CD4-positive, alpha-beta T cell treated with Interleukin-2 at 100 ng/mL for 4 hours (primary cell): ENCODE data around the gene MTHFR.

Experiments
- DNase-seq: peaks from one replicate; pipeline ENCODE4 v3.0.0-alpha.2; 2020; ENCODE audit warnings: low spot score

MTHFR gene

DNA sequence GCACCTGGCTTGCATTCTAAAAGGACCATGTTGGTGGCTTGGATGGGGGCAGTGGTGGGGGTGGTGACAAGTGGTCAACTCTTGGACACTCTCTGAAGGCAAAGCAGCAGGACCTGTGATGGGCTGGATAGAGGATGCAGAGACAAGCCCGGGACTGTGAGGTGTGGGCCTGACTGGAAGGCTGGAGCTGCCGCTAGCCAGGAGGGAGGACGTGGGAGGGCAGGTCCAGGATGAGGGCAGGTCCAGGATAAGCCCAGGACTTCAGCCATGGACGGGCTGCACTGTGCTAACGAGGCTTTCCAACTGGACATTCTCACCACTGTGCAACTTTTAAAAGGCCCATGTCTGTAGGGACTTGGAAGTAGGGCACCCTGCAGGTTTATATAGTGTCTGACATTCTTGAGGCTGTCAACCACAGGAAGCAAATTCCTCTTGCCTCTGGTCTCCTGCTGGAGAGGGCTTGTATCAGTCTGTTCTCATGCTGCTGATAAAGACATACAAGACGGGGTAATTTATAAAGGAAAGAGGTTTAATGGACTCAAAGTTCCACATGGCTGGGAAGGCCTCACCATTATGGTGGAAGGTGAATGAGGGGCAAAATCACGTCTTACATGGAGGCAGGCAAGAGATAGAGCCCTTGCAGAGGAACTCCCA is 52.1 kb downstream of the MTHFR start:
- DNase-seq = no peak

DNA sequence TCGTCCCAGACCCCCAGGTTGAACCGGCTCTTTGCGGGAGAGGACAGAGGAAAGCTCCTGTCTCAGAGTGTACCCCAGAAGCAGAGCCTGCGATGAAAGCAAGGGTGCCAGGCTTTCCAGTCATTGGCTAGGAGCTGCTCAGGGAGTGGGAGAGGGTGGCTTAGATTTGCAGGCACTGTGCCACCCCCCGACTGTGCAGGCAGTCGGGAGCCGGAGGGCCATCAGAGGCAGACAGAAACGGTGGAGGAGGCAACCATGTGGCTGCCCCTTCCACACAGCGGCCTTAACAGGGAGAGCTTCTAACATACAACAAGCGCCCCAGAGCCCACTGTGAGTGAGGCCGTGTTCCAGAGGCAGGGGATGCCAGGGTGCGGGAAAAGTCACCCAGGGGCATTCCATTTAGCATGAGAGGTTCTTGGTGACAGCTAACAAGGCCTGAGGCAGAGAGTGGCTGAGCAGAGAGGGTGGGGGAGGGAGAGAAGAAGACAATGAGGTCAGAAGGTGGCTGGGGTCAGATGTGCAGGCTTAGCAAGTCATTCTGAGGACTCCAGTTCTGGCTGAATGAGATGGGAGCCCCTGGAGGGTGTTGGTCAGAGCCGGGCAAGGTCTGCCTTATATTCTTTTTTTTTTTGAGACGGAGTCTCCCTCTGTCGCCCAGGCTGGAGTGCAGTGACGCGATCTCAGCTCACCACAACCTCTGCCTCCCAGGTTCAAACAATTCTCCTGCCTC is 53.2 kb downstream of the MTHFR start:
- DNase-seq = no peak

DNA sequence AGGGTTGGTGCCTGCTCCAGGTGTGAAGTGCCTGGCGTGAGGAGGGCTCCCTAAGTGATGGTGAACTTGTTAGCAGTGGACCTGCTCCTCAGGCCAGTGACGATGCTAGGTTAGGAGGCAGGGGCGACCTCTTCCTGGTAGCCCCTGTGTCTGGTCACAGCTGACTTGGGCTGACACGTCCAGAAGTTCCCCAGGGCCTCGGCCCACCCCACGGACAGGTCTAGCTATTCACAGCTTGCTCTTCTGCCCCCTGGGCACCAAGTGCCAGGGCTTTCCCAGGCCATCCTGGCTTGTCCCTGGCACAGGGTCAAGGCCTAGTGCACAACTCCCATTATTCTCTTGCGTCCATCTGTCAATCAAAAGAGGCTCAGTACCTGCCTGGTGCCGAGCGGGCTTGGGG is 54.7 kb downstream of the MTHFR start:
- no peak for DNase-seq

DNA sequence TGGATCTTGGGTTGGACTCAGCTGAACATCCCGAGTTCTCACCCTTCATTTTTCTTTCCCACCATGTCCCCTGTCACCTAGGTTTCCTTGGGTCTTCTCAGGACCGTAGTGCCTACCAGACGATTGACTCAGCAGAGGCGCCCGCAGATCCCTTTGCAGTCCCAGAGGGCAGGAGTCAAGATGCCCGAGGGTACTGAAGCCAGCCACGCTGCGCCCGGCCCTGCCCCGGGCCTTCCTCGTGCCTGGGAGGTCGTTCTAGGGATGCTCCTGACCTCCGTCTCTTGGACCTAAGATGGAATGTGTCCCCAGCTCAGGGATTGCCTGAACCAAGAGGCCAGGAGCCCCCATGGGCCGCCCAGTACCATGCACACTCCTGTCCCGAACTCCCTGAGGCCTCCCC is 55.8 kb downstream of the MTHFR start:
- DNase-seq = no peak

DNA sequence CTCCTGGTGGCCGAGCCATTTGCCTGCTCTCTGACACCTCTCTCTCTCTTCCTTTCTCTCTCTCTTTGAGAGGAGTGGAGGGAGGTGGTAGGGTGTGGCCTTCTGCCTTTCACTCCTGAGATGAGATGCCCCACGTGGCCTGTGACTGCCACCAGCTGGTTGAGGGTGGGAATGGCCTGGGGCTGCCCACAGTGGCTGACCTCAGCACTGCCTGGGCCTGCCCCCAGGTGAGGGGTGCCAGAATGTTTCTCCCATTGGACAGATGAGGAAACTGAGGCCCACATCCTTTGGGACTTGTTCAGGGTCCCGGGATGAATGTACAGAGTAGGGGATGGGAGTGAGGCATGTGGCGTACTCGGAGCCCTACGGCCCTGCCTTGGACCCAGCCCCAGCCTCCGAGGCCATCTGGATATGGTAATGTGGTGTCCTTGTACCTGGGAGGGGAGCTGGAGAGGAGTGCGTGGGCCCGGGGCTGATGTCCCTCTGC is 56.5 kb downstream of the MTHFR start:
- DNase-seq = peak; percentile 8

DNA sequence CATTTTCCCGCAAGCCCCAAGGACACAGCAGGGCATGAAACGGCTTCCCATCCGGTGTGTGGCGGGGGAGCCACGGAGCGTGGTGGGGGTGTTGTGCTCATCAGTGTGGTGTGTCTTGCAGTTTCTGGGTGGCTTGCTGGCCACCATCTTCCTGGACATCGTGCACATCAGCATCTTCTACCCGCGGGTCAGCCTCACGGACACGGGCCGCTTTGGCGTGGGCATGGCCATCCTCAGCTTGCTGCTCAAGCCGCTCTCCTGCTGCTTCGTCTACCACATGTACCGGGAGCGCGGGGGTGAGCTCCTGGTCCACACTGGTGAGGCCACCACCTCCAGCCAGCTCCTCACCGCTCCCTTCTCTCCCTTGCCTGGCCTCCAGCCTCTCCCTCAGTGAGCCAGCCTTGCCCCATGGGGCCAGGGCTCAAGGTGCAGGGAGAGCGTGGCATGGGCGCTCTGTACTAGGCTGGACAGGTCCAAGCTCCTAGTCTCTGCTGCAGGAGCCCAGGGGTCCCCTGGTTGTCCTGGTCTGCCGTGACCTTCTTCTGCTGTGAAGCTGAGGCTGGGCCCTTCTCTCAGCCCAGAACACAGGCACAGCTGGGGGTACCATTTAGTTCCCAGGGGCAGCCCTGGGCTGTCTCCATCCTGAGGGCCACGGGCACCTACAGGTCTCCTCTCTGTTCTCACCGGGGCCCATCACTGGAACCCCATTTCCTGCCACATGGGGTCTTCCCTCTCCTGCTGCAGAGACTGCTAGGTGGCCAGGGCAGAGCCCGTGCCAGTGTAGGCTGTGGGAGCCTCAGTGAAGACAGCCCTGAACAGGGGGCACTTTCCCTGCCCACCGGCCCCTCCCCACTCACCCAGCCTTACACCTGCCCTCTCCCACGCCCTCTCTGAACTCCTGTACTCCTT is 57.2 kb downstream of the MTHFR start:
- DNase-seq = no peak

DNA sequence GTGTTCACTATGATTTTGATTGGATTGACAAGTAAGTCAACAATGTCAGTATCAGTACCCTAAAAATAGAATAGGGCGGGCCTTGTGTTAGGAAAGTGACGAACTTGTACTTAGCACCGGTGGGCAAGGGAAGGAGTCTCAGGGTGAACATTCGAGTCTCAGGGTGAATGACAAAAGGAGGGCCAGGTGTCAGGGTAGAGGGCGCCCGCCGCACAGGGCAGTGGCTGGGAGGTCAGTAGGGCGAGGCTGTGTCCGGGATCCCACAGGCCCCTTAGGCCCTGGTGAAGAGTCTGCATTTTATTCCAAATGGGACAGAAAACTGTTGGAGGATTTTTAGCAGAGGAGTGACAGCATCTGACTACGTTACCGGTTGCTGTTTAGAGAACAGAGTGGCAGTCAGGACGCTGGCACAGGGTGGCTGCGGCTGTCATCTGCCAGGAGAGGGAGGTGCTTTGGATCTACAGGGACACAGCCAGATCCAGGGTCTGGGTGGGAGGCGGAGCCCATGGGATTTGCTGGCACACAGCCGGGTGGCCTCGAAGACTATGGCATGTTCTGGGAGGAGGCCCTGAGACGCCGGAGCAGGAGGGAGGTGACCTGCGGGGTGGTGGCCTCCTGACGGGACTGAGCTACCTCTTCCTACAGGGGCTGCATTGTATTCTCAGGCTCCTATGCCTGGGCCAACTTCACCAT is 58.8 kb downstream of the MTHFR start:
- DNase-seq = no peak

DNA sequence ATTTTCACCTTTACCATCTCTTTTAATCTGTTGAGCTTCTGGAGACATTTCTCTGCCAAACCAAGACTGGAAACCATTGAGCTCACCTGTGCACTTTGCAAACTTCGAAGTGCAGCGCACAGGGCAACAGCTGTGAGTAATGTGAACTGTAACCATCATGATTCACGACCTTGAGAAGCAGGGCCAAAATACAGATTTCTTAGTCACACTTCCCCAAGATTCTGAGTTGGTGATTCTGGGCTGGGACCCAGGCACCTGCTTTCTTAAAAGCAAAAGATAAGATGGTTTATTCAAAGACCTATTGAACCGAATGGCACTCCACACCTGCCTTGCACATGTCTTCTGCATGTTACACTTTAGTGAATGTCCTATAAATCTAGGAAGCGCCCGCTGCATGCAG is 59.7 kb downstream of the MTHFR start:
- no peak for DNase-seq

DNA sequence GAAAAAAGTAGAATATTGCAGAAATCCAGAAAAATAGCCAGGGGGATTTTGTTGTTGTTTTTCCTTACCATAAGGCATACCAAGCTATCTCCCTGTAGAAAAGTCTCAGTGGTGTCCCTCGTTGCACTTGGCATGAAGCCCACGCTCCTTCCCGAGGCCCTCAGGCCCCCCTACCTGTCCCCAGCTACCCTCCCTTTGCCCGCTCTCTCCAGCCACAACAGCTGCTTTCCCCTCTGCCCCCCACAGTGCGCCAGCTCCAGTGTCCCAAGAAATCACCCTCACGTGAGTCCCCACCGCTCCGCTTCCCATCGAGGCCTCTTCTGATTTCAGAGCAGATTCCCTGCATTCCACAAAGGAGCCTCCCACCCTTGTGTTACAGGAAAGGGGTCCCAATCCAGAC is 61.5 kb downstream of the MTHFR start:
- DNase-seq = no peak

DNA sequence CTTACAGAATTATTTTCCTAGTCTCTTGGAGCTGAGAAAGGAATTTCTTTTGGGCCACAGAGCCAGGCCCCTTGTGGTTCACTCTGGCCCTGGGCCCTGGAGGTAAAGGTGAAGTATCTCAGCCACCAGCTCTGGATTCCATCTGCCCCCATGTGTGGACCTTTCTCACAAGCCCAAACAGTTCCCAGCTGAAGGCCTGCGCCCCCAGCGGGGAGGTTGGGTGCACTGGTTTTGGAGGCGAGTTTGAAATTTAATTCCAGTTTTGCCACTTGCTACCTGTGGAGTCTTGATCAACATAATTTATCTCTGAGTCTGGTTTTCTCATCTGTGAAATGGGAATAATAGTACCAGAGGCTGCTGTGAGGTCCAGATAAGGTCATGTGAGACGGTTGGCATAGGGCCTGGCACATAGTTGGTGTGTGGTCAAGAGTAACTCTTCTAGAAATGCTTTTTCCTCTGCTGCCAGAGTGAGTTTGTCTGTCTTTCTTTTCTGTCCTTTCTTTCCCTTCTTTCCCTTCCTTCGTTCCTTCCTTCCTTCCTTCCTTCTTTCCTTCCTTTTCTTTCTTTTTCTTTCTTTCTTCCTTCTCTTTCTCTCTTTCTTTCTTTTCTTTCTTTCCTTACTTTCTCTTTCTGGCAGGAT is 63.7 kb downstream of the MTHFR start:
- no peak for DNase-seq

DNA sequence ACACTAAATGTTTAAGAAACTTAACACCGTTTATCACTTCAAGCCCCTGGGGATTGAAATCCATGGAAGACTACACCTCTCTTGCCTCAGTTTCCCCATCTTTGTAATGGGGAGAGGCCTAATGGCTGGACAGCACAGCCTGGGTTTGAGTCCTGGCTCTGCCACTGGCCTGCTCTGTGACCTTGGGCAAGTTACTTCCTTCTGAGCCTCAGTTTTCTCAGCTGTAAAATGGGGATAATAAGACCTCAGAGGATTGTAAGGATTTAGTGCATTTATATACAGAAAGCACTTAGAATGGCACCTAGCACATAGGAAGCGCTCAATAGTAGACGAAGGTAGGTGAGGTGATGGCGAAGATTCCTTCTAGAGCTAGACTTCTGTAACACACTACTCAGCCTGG is 64.3 kb downstream of the MTHFR start:
- no peak for DNase-seq

DNA sequence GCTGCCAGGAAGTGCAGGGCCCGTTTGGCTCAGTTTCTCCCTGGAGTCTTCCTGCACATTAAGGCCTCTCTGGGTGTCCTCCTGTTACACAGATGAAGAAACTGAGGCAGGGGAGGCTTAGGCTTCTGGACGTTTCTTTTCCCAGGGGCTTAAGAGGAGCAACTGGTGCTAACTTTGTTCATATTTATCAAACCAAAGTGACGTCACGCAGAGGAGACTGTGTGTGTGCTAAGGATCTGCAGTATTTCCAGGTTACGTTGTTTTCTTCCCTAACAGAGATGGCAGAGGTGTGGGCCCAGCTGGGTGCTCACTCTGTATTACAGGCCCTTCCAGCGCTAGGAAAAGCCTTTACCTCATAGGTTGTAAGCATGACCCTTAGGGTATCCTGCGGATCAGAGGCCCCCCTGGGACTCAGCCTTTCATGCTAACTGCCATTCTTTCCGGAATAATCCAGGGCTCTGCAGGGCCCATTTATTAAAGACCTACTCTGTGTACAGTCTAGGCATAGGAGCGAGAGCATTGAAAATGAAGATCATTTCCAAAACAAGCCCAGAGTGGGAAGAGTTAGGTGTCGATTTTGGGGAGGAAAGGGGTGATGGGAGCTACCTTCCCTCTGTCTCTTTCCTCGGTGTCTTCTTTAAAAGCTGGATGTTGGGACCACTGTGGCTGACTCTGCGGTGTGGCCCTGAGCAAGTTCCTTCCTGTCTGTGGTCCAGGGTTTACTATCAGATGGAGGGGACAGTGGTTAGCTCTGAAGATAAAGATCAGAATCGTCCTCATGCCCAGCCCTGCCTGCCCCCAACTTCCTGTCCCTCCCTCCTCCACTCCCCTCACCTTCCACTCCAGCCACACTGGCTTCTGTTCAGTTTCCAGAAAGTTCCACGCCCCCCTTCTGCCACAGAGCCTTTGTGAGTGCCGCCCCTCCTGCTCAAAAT is 65.2 kb downstream of the MTHFR start:
- peak; percentile 29 for DNase-seq

DNA sequence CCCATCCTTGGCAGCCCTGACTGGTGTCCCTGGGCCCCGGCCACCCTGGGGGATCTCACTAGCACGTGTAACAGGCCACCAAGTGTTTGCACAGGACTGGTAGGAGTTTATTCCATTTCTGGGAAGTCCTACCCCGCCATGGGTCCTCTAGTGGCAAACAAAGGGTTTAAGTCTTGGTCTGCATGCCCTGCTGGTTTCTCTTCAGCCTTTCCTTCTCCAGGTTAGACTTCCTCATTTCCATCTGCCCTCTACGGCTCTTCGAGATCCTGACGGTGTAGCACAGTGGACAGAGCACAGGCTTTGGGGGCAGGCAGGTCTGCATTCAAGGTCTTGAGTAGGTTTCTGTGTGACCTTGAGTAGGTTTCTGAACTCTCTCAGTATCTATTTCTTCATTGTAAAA is 67.0 kb downstream of the MTHFR start:
- no peak for DNase-seq

DNA sequence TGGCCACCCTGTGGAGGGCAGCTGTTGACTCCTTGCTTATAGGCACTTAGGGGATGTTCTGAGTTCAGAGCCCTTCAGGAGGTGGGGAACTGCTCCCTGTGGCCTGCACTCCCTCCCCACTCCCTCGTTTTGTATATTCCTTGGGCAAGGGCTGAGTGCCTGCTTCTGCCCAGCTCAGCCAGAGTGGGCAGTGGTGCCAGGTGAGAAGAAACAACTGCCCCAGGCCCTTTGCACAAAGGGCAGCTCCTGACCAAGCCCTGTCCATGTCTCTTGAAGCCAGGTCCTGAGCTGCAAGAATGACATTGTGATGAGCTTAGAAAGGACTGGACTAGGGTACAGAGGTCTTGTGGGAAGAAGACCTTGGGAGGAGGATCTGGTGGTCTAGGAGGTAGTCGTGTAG is 67.7 kb downstream of the MTHFR start:
- DNase-seq = no peak

DNA sequence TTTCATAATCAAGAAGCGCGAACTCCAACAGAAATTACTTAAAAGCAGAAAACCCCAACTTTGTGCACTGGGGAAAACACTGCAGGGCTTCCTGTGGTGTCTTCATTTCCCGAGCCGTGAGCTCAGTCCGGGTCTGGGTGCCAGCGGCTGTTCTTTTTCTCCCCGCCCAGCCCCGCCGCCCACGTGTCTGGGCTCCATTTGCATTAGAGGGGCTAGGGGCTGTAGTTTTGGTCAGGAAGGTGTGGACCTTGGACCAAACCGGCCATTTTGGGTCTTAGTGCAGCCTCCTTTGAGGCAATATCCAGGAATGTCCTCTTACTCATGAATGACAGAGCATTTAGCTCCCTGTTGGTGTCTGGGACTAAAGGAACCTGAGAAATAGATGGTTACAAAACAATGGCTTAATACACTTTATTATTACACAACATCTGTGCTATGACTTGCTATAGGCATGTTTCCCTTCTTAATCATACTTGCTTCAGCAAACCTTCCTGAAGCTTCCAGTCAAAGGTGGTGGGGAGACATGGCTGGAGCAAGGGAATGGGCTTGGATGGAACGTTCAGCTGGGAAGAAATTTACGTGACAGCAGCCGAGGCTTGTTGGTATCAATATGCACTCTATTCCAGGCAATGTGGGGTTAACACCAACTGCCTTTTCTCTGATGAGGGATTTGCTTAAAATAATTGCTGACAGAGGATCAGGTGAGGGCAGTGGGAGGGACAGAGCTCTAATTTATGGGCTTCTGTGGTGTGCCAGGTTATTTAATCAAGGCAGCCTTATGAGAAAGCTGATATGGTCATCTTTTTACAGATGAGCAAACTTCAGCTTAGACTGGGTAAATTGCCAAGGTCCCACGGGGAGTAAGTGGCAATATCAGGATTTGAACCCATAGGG is 68.8 kb downstream of the MTHFR start:
- peak; percentile 42 for DNase-seq

DNA sequence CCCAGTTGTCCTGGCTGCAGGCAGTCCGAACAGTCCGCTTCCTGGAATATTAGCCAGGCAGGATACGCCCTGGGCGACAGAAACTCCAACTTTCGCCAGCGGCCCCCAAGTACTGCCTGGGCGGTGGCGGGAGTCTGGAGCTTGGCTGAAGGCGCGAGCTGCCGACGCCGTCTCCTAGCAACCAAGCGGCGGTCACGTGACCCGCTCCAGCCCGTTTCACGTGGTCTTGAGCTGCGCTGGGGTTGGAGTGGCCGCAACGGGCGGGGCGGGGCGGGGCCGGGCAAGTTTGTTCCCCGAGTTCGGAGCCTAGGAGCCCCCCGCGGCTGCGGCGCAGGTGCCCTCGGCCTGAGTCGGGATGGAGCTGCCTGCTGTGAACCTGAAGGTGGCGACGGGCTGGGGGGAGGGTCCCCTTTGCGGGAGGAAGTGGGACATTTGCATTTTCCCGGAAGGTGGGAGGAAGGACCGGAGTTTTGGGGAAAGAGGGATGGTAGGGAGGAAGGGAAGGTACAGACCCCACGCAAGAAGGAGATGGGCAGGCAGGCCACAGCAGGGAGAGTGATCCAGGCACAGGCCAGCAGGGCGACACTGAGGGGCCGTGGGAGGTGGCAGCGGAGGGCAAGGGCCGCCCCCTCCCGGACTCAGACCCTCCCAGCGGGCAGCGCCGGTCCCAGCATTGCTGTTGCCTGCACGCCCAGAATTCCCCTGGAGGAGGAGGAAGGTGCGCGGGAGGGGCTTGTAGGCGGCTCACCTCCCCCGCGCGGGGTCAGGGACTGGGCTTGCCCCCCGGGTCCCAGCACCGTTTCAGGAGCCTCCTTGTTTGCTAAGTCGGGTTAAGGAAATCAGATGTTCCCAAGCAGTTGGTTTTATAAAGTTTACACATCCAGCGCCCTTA is 69.7 kb downstream of the MTHFR start, which contains the start of gene AGTRAP:
Gene AGTRAP (plus strand): TSS at position 283 of the 892 bp plus-strand sequence. CDS start 73 bp downstream, at position 356.
- peak; percentile 87 for DNase-seq
